OCI-LY7 (cell line): Measurements from ENCODE around the gene CXCL8. TPM values are rescaled to one million over a fixed set of nuclear protein-coding genes. Genes with fewer than 3 reads are reported as not detected.

Experiments
- BruUV-seq: library from RNA; stranded (reverse); fragments of 400-500 nt; replicated peaks from 2 replicates; lab custom pipeline; 2021; lab: Mats Ljungman, UMichigan
- CTCF ChIA-PET: fragments of 300-600 bp; sonication (Branson Sonifier 250); formaldehyde crosslinking; loops from one replicate; lab custom pipeline; 2022; ENCODE audit warnings: antibody characterized with exemption; ENCODE audit not compliant: unreplicated experiment; lab: Charles Lee
- POLR2A ChIA-PET: fragments of 300-600 bp; sonication (Branson Sonifier 250); formaldehyde crosslinking; loops from one replicate; lab custom pipeline; 2022; ENCODE audit warnings: antibody characterized with exemption; lab: Charles Lee
- DNase-seq: peaks from one replicate; pipeline ENCODE4 v3.0.0-alpha.2; 2015; ENCODE audit warnings: low spot score
- H2AFZ ChIP-seq: fragments of 200-600 bp; sonication (generic), shearing (Covaris generic); 2 replicates; pipeline ENCODE4 v1.6.1; 2014; ENCODE audit warnings: mild to moderate bottlenecking, antibody characterized with exemption, low read length, moderate library complexity
- H3K27ac ChIP-seq: fragments of 200-600 bp; sonication (generic); 2 replicates; pipeline ENCODE4 v1.5.1; 2014; ENCODE audit warnings: mixed run types, low read depth, mild to moderate bottlenecking, moderate library complexity, low read length, inconsistent platforms; ENCODE audit not compliant: poor library complexity, severe bottlenecking
- H3K36me3 ChIP-seq: fragments of 200-600 bp; sonication (generic); 2 replicates; pipeline ENCODE4 v1.6.1; 2014; ENCODE audit warnings: mild to moderate bottlenecking, antibody characterized with exemption, low read length, moderate library complexity, mixed read lengths; ENCODE audit not compliant: insufficient read depth
- H3K4me1 ChIP-seq: fragments of 200-600 bp; sonication (generic); 2 replicates; pipeline ENCODE4 v1.5.1; 2014; ENCODE audit warnings: mild to moderate bottlenecking, low read length; ENCODE audit not compliant: insufficient read depth, poor library complexity, severe bottlenecking
- H3K4me2 ChIP-seq: fragments of 200-600 bp; sonication (generic); 2 replicates; pipeline ENCODE4 v1.6.1; 2014; ENCODE audit warnings: mild to moderate bottlenecking, low read length
- H3K4me3 ChIP-seq: fragments of 200-600 bp; sonication (generic); 2 replicates; pipeline ENCODE4 v1.5.1; 2014; ENCODE audit warnings: mild to moderate bottlenecking, low read depth, low read length; ENCODE audit not compliant: poor library complexity, severe bottlenecking
- H3K79me2 ChIP-seq: fragments of 200-600 bp; sonication (generic); 2 replicates; pipeline ENCODE4 v1.6.1; 2016; ENCODE audit warnings: low read depth, mild to moderate bottlenecking, low read length, moderate library complexity, mixed read lengths; ENCODE audit not compliant: insufficient read depth
- H3K9me2 ChIP-seq: fragments of 200-600 bp; sonication (generic); 2 replicates; pipeline ENCODE4 v1.6.1; 2016; ENCODE audit warnings: mild to moderate bottlenecking, low read length, mixed read lengths; ENCODE audit not compliant: insufficient read depth
- H3K9me3 ChIP-seq: fragments of 200-600 bp; sonication (generic); 2 replicates; pipeline ENCODE4 v1.6.1; 2014; ENCODE audit warnings: mild to moderate bottlenecking, mixed run types, low read length, mixed read lengths
- H4K20me1 ChIP-seq: fragments of 200-600 bp; sonication (generic); 2 replicates; pipeline ENCODE4 v1.6.1; 2014; ENCODE audit warnings: mild to moderate bottlenecking, antibody characterized with exemption, low read length, moderate library complexity, mixed read lengths; ENCODE audit not compliant: insufficient read depth
- CTCF ChIP-seq: fragments of 200-600 bp; sonication (generic); conservative IDR thresholded peaks from 2 replicates; pipeline ENCODE4 v1.5.1; 2014; ENCODE audit warnings: mild to moderate bottlenecking, antibody characterized with exemption, low read length, moderate library complexity, mixed read lengths
- EZH2phosphoT487 ChIP-seq: fragments of 200-600 bp; sonication (generic); IDR thresholded peaks from 2 replicates; pipeline ENCODE4 v1.6.1; 2018; ENCODE audit warnings: low read depth, borderline replicate concordance, mild to moderate bottlenecking, mixed run types, antibody characterized with exemption, low read length, moderate library complexity, mixed read lengths
- intact Hi-C: fragments of 100-400 bp; cut with micrococcal nuclease; formaldehyde crosslinking; loops from one replicate; pipeline ENCODE4 v1.10.0; 2022; ENCODE audit not compliant: unreplicated experiment
- total RNA-seq, 2 experiments: library from RNA; depleted of rRNA in 1 of 2; stranded (reverse); fragments of >200 nt in 1 of 2; shearing (Covaris generic) in 1 of 2; gene quantifications; 2 replicates each; pipeline ENCODE4 v1.2.3, GENCODE V29; 2014 to 2022

Gene CXCL8
- total RNA-seq, 2 experiments from 2014 or later, result not detected

GRCh38 chr4:73754934-73755333 lies 14.6 kb downstream of the CXCL8 start:
- H3K27ac ChIP-seq, result no peak overlapping the region
- CTCF ChIA-PET, result no interaction called here

GRCh38 chr4:73759357-73759756 lies 19.0 kb downstream of the CXCL8 start:
- H4K20me1 ChIP-seq, result no peaks in the 10 kb centered on the region
- H3K36me3 ChIP-seq, result no peaks in the 10 kb centered on the region
- no peaks in the 10 kb centered on the region for H3K9me2 ChIP-seq
- ChIA-PET CTCF (no interaction called here), POLR2A (no interaction called here)
- no peak for DNase-seq
- H3K4me3 ChIP-seq, result no peak overlapping the region
- H3K9me3 ChIP-seq, result no peaks in the 10 kb centered on the region
- intact Hi-C loops, result no loop called here
- no peak overlapping the region for H3K27ac ChIP-seq
- no peaks in the 10 kb centered on the region for H3K79me2 ChIP-seq
- no peaks in the 10 kb centered on the region for H3K4me1 ChIP-seq
- no TSS peak for BruUV-seq
- TF ChIP-seq EZH2phosphoT487 (no peak), CTCF (no peak)
- H2AFZ ChIP-seq, result no peak overlapping the region
- no peak overlapping the region for H3K4me2 ChIP-seq

More at GRCh38 chr4:73754934-73755333, 14.6 kb downstream of the CXCL8 start:
- no peaks in the 10 kb centered on the region for H4K20me1 ChIP-seq
- H3K4me1 ChIP-seq, result no peaks in the 10 kb centered on the region
- H2AFZ ChIP-seq, result no peak overlapping the region
- no peak overlapping the region for H3K4me3 ChIP-seq
- no peak for DNase-seq
- H3K4me2 ChIP-seq, result no peak overlapping the region
- H3K36me3 ChIP-seq, result no peaks in the 10 kb centered on the region
- no peaks in the 10 kb centered on the region for H3K9me2 ChIP-seq
- no peaks in the 10 kb centered on the region for H3K79me2 ChIP-seq
- TF ChIP-seq EZH2phosphoT487 (no peak), CTCF (no peak)
- no TSS peak for BruUV-seq
- H3K9me3 ChIP-seq, result no peaks in the 10 kb centered on the region
- POLR2A ChIA-PET, result interaction anchor here (0.6 kb wide), 1 partner anchor 263 kb away, joined by 3 read pairs; no protein-coding TSS in a partner anchor
- intact Hi-C loops, result no loop called here

GRCh38 chr4:73761856-73762255 lies 21.5 kb downstream of the CXCL8 start:
- no peak overlapping the region for H3K27ac ChIP-seq
- ChIA-PET POLR2A (no interaction called here), CTCF (no interaction called here)
- H3K9me3 ChIP-seq, result no peaks in the 10 kb centered on the region
- H3K4me1 ChIP-seq, result no peaks in the 10 kb centered on the region
- H2AFZ ChIP-seq, result no peak overlapping the region
- no peaks in the 10 kb centered on the region for H3K79me2 ChIP-seq
- no TSS peak for BruUV-seq
- no peak for DNase-seq
- TF ChIP-seq CTCF (no peak), EZH2phosphoT487 (no peak)
- intact Hi-C loops, result no loop called here
- H3K4me3 ChIP-seq, result no peak overlapping the region
- H3K9me2 ChIP-seq, result no peaks in the 10 kb centered on the region
- H4K20me1 ChIP-seq, result no peaks in the 10 kb centered on the region
- H3K36me3 ChIP-seq, result no peaks in the 10 kb centered on the region
- no peak overlapping the region for H3K4me2 ChIP-seq
